HG02973 (cell line): ENCODE results near the gene MOGAT2.
"Not testable (repeated sequence)": the region's sequence is repeated elsewhere in the genome, so short reads cannot be mapped to it uniquely, and the experiment has no call there.

Source experiments
- ATAC-seq: cut with Tn5 transposase; IDR thresholded peaks from one replicate; pipeline ENCODE4 v1.9.1; 2021; ENCODE audit warnings: moderate library complexity; ENCODE audit not compliant: unreplicated experiment

Gene MOGAT2

DNA sequence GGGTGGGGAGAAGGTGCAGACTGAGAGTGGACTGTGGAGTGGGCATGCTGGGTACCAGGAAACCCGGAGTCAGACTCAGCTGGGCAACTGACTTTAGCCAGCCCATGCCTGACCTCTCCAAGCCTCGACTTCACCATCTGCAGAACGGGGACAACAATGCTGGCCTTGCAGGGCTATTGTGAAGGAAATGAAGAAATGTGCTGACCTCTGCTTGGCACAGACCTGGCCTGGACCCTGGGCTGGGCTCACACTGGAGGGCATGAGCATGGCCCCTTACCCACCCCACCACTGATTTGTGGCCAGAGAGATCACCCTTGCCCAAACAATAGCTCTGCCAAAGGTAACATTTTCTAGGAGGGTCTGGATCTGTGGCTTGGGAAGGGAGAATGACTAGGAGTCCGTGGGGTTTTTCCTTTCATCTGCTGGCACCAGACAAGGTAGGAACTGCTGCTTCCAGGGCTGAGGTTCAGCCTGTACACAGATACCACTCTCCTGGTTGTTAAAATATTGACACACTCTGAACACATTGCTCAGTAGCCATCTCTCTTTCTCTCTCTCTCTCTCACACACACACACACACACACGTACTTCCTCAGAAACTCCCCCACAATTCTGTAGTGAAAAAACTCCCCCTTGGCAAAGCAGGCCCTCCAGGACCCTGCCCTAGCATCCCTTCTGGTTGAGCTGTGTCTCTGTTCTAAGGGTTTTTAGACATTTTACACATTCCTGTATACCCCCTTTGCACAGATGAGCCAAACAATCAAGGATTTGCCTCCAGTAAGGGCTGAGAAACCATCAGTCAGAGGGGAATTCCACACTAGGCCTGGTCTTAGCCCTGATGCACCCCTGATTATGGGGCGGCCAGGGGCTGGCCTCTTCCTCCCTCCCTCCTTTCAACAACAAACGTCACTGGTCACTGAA is 1.0 kb downstream of the MOGAT2 start:
- no peak for ATAC-seq

- ATAC-seq: no peak
Observed at GRCh38 chr11:75719340-75720239, 2.0 kb downstream of the MOGAT2 start.

DNA sequence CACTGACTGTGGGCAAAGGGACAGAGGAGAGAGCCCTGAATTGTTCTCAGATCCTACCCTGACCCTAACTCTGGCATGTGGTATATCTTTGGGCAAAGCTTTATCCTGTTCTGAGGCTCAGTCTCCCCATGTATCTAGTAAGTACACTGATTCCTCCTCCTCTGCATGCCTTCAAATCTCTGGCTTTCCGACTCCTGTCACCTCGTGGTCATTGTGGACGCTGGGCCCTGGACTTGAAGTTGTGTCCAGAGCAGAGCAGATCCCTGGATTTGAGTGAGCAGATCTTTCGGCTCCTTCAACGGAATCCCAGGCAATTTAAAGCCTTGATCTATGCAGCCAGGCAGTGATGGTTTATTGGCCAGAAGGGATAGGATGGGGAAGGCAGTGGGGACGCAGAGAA is 3.0 kb downstream of the MOGAT2 start:
- ATAC-seq: no peak

DNA sequence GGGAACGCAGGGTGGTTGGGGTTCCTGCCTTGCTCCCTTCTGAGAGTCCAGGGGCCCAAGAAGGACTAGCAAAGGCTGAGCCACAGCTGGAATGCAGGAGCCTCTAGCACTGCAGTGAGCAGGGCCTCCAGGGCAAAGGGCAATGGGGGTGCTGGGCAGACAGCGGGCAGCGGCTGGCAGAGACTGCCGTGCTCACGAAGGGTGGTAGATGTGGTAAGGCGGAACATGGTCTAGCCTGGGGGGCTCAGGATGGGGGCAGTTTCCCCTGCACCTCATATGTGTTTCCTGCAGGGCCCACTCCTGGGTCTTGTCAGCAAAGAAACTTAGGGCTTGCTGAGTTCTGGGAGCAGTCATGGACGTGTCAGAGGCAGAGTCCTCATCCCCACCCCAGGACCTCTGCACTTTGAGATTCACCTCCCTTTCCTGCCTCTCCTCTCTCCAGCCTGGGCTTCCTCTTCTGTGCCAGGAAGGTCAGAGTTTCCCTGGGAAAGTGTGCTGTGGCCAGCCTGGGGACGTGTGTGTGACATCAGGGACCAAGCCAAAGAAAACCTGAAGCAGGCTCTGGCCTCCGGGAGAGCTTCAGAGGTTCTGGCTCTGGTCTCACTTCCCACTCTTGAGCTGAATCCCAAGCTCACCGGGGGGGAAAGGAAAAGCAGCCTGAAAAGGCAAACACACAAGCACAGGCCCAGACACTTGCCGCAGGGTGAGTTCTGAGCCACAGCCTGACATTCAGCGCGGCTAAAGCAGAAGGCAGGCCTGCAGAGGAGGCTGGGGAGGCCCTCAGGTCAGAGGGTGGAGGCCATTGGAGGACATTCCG is 4.4 kb downstream of the MOGAT2 start:
- no peak for ATAC-seq

DNA sequence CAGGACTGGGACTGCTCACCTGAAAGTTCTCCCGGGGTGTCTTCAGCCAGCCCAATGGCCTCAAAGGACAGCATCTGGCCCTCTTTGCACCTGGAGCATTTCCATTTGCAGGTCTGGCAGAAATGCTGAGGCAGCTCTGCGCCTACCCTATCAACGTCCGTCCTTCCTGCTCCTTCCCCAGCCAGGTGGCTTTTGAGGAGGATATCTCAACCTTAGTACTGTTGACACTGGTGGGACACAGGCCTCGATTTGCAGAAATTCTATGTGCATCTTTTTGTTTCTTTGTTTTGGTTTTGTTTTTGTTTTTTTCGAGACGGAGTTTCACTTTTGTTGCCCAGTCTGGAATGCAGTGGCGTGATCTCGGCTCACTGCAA is 5.0 kb downstream of the MOGAT2 start:
- ATAC-seq: no peak

GRCh38 chr11:75725547-75726320 is 8.1 kb downstream of the MOGAT2 start:
- ATAC-seq: no peak

GRCh38 chr11:75728992-75729391 is 11.4 kb downstream of the MOGAT2 start:
- no peak for ATAC-seq

- ATAC-seq: no peak
Observed at GRCh38 chr11:75731095-75731494, 13.5 kb downstream of the MOGAT2 start.

DNA sequence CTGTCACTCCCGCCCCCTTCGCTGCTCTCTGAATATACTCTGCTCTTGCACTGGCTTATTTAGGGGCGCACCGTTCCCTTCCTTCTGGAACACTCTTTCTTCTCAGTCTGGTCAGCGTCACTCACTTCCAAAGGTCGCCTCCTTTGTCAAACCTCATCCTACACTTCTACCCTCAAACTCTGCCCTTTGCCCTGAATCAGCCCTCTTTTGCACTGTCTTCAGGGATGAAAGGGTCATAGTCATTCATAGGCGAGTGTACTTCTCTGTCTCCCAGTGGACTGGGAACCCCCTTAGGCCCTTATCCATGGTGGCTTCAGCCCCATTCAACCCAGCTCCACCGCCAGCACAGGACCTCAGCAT is 15.4 kb downstream of the MOGAT2 start:
- no peak for ATAC-seq

DNA sequence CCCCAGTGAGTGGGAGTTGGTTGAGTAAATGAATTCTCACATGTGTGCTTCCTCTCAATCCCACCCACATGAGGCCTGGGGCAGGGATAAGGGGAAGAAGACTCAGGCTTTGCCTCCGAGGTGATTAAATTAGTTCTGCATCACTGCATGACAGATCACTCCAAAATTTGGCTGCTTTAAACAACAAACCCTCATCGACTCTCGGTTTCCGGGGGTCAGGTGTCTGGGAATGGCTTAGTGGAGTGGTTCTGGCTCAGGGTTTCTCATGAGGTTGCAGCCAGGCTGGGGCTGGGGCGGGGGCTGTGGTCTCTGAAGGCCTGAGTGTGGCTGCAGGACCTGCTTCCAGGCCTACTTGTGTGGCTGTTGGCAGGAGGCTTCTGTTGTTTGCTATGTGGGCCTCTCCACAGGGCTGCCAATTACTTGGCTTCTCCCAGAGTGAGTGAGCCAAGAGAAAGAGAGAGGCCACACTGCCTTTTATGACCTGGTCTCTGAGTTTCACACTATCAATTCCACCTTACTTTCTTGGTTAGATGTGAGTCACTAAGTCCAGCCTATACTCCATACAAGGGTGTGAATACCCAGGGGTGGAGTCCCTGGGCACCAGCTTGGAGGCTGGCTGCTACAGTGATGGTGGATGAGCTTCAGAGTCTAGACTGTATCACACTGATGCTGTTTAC is 15.9 kb downstream of the MOGAT2 start:
- no peak for ATAC-seq

- no peak for ATAC-seq
Observed at GRCh38 chr11:75734491-75735180, 17.0 kb downstream of the MOGAT2 start.

DNA sequence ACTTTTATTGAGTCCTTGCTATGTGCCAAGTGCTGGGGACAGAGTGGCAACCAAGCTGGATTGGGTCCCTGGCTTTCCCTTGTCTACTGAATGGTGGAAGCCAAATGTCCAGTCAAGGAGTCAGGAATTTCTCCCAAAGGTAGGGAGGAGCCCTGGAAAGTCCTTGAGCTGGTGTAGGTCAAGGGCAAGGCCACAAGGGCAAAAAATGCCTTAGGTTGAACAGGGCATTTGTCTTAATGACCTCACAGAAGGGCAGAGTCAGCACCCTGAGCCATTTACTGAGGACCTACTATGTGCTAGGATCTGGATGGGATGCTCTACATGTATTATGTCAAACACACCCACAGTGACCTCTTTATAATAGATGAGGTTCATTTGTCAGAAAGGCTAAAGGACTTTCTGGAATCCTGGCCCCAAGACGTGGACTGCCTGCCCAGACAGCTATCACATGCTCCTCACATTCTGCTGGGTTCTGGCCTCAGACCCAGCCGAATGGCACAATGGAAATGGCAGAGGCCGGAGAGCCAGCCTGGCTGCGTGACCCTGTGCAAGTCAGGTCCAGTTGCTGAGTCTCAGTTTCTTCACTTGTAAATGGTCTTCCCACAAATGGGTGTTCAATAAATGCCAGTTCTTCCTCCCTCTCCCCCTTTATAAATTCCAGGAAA is 17.7 kb downstream of the MOGAT2 start:
- ATAC-seq: no peak

- no peak for ATAC-seq
Observed at GRCh38 chr11:75737314-75737713, 19.7 kb downstream of the MOGAT2 start.

DNA sequence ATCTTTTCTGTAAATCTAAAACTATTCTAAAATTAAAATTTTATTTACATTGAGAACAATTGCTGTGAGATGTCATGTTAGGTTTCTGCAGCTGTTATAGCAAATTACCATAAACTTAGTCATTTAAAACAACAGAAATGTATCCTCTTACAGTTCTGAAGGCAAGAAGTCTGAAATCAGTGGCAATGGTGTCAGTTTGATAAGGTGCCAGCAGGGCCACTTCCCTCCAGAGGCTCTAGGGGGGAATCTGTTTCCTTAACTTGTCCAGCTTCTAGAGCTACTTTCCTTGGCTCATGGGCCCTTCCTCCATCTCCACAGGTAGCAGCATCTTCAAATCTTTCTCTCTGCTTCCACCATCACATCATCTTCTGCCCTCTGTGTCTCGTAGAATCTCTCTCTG is 23.0 kb downstream of the MOGAT2 start:
- ATAC-seq: no peak

- ATAC-seq: not testable (repeated sequence)
Observed at GRCh38 chr11:75743159-75743558, 25.5 kb downstream of the MOGAT2 start.

GRCh38 chr11:75743711-75744563 is 26.3 kb downstream of the MOGAT2 start:
- ATAC-seq: no peak

GRCh38 chr11:75745807-75746206 is 28.2 kb downstream of the MOGAT2 start:
- no peak for ATAC-seq
